SK-N-SH (cell line): ENCODE measurements around the gene PSAT1.

ENCODE experiments used
- CHD2 ChIP-seq: fragments of 150-350 bp; IDR thresholded peaks from 2 replicates; pipeline ENCODE4 v1.6.1; 2018; ENCODE audit warnings: low read length; ENCODE audit not compliant: partially characterized antibody
- EZH2phosphoT487 ChIP-seq: fragments of 200-600 bp; sonication (generic); IDR thresholded peaks from 2 replicates; pipeline ENCODE4 v1.6.1; 2017; ENCODE audit warnings: low read depth, mixed run types, mild to moderate bottlenecking, antibody characterized with exemption, moderate library complexity, borderline replicate concordance
- REST ChIP-seq: IDR thresholded peaks from 2 replicates; pipeline ENCODE4 v1.6.1; 2012; ENCODE audit warnings: mild to moderate bottlenecking, low read depth, low read length, moderate library complexity
- SMC3 ChIP-seq: IDR thresholded peaks from 2 replicates; pipeline ENCODE4 v1.6.1; 2012; ENCODE audit warnings: low read depth, low read length, improper control_type of control experiment
- TF ChIP-seq, protein P1 (sequence below): fragments of 200-600 bp; sonication (generic); IDR thresholded peaks from 2 replicates; pipeline ENCODE4 v1.6.1; 2017; ENCODE audit warnings: antibody characterized with exemption, mild to moderate bottlenecking, moderate library complexity

GRCh38 chr9:78320030-78320693 is 23.2 kb downstream of the PSAT1 start:
- TF ChIP-seq REST (no peak), CHD2 (no peak), SMC3 (no peak), EZH2phosphoT487 (no peak)
- TF ChIP-seq, protein P1, sequence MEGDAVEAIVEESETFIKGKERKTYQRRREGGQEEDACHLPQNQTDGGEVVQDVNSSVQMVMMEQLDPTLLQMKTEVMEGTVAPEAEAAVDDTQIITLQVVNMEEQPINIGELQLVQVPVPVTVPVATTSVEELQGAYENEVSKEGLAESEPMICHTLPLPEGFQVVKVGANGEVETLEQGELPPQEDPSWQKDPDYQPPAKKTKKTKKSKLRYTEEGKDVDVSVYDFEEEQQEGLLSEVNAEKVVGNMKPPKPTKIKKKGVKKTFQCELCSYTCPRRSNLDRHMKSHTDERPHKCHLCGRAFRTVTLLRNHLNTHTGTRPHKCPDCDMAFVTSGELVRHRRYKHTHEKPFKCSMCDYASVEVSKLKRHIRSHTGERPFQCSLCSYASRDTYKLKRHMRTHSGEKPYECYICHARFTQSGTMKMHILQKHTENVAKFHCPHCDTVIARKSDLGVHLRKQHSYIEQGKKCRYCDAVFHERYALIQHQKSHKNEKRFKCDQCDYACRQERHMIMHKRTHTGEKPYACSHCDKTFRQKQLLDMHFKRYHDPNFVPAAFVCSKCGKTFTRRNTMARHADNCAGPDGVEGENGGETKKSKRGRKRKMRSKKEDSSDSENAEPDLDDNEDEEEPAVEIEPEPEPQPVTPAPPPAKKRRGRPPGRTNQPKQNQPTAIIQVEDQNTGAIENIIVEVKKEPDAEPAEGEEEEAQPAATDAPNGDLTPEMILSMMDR = no peak
